ENCODE data around the gene ARID3C.

ARID3C gene

DNA sequence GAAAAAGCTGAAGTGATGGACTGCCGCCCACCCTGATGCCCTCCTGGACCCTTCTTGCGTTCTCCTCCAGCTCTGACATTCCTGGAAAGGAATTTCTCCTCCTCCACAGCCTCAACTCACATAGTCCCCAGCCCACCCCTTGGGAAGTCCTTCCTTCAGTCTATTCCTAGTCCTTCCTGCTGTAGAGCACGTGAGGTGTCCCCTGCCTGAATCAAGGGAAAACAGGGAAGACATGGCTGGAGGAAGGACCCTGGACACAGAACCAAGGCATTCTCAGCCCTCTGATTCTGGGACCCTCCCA is 3.7 kb downstream of the ARID3C start:
- TF ChIP-seq, protein P1, sequence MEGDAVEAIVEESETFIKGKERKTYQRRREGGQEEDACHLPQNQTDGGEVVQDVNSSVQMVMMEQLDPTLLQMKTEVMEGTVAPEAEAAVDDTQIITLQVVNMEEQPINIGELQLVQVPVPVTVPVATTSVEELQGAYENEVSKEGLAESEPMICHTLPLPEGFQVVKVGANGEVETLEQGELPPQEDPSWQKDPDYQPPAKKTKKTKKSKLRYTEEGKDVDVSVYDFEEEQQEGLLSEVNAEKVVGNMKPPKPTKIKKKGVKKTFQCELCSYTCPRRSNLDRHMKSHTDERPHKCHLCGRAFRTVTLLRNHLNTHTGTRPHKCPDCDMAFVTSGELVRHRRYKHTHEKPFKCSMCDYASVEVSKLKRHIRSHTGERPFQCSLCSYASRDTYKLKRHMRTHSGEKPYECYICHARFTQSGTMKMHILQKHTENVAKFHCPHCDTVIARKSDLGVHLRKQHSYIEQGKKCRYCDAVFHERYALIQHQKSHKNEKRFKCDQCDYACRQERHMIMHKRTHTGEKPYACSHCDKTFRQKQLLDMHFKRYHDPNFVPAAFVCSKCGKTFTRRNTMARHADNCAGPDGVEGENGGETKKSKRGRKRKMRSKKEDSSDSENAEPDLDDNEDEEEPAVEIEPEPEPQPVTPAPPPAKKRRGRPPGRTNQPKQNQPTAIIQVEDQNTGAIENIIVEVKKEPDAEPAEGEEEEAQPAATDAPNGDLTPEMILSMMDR (IDR thresholded peaks at IDR 0.05; ENCODE audit: extremely low read depth, missing control alignments): no peak

DNA sequence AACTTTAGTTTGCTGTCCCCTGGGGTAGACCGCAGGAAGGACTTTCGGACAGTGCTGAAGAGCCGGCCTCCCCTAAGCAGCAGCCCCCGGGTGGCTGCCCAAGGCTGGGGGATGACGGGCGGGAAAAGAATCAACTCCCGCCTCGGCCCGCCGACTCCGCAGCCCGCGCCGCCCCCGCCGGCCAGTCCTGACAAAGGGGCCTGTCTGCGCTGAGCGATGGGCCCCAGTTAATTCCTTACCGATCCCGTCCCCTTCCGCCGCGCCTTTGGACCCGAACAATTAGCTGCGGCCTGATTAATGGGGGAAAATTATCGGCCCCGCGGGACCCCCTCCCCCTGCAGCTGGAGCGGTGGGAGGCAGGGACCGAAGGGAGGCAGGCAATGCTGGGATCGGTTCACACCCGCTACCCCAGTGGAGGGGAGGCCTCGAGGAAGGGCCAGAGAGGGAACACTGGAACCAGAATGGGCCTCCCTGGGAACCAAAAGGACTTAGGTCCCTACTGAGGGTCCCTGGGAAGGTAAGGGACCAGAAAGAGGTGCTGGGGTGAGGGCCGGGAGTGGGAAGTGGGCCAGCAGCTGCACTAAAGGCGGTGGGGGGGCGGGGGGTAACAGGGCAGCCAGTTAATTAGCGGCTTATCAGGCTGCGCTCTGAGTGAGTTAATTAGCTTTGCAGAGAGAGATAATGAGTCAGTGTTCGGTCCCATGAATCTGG is 4.2 kb downstream of the ARID3C start:
- TF ChIP-seq, protein P1 (IDR thresholded peaks at IDR 0.05; ENCODE audit: extremely low read depth, missing control alignments): no peak
- no peak for DNase-seq (ENCODE audit: low spot score)

More for the DNA sequence above, 3.7 kb downstream of the ARID3C start:
- no peak for DNase-seq (ENCODE audit: low spot score)

DNA sequence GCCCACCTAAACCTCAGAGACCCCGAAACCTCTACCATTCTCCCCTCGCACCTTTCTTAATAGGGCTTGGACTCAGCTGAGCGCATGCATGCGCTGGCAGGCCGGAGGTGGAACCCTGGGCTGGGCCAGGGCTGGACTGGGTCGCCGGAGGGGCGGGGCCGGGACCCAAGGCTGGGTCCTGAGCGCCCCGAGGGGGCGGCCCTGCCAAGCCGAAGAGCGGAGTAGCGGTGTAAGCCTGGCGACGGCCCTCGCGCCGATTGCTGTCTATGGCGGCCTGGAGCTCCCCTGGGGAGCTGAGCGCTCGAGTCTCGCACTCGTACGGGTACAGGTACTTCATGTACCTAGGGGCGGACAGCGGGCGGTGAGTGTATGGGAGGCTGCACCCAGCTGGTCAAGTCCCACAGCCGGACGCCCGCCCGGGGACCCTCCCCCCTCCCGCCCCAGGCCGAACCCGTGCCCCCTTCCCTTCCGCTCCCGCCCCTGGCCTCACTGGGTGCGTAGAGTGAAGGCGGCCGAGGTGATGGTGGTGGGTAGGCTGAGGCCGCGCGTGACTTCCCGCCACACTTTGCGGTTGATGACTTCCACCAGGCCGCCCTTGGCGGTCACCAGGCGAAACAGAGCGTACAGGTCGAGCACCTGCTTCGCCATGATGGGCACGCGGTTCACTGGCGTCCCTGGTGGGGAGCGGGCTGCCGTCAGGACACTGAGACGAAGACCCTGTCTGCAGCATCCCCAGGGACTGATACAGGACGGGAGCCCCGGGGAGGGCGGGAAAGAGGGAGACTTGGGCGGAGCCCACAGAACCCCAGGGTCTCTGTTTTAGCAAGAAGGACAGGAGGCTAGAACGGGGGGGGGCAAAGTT is 5.3 kb downstream of the ARID3C start:
- TF ChIP-seq, protein P1 (IDR thresholded peaks at IDR 0.05; ENCODE audit: extremely low read depth, missing control alignments): no peak
- DNase-seq (ENCODE audit: low spot score): no peak

DNA sequence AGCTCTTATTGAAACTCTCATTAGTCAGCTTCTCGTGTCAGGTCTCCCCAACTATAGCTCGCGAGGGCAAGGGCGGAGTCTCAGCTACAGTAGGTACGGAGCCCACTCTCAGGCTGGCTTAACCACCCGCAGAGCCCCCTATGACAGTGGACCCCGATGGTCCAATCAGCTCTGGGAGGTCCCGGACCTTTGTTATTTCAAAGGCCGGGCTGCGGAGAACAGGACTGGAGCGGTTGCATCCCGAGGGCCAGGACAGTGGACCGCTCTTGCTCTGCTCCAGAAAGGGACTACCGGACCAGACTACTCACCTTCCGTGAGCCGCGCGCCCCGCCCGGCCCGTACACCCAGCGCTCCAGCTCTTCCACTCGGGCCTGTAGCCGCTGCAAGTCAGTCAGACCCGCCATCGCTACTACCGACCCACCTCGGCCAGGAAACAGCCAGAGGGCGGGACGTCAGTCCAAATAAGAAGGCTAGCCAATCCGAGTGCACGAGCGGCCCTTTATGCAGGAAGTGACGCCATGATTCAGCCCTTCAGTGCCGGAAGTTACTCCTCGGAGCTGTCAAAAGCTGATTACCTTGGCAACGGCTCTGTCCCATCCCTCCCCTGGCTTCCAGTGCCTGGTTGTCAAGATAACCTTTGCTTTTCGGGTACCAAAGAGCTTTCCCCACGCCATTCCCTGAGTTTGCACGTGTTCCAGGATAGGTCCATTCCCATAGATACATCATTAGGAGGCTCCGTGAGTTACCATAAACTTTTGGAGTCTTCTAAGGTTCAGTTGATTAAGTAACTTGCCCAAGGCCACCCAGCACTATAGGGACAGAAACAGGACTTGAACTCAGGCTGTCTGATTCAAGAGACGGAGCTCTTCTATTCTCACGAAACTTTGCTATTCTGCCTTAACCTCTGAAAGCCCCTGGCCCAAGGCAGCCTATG is 8.5 kb downstream of the ARID3C start, which contains the start of gene DCTN3:
DCTN3 (minus strand) TSS at position 435 of the 934 bp plus-strand sequence; CDS start at position 404, 31 bp downstream.
- TF ChIP-seq, protein P1 (IDR thresholded peaks at IDR 0.05; ENCODE audit: extremely low read depth, missing control alignments): no peak
- DNase-seq (ENCODE audit: low spot score): peak; percentile 97

DNA sequence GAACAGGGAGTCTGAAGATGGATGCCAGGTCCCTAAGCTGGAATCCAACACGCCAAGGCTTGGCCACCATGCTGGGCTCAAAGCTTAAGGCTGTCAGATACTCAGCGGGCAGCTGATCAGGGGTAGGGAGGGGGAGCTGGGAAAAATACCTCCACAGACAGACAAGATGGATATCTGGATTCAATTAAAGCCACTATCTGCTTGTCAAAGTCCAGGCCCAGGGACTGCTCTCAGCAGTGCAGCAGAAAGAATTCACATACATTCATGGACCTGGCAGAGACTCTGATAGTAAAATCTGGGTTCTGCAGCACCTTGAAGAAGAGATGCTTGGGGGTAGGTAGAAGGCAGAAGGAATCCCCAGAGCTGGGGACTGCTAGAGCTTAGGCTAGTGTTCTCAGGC is 13.7 kb downstream of the ARID3C start:
- no peak for DNase-seq (ENCODE audit: low spot score)
- TF ChIP-seq, protein P1 (IDR thresholded peaks at IDR 0.05; ENCODE audit: extremely low read depth, missing control alignments): no peak

DNA sequence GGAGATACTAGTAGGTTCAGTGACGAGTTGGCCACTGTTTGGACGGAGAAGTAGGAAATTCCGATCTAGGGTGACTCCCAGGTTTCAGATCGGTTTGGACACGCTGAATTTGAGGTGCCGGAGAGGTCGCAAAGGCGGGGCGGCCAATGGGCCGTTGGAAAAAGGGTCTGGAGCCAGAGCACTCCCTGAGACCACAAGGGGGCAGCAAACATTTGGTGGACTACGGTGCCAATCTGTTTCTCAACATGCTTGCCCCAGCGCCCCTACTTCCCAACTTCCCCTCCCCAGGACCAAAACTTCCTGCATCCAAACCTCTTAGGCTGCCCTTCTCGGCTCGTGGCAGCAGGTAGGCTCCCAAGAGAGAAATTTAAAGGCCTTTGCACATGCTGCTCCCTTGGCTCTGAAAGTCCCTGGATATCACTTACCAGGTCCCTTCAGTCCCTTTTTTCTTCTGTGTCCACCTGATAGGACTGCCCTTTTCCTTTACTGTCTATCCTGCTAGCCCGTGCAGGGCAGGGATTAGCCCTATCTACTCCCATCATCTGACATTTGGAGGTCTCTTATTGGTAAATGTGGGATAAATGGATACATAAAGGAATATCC is 16.0 kb downstream of the ARID3C start:
- TF ChIP-seq, protein P1 (IDR thresholded peaks at IDR 0.05; ENCODE audit: extremely low read depth, missing control alignments): peak; percentile 73
- peak; percentile 85 for DNase-seq (ENCODE audit: low spot score)

Data from GM20000 (cell line).